ENCODE measurements around the gene TBC1D9B.

TBC1D9B gene

DNA sequence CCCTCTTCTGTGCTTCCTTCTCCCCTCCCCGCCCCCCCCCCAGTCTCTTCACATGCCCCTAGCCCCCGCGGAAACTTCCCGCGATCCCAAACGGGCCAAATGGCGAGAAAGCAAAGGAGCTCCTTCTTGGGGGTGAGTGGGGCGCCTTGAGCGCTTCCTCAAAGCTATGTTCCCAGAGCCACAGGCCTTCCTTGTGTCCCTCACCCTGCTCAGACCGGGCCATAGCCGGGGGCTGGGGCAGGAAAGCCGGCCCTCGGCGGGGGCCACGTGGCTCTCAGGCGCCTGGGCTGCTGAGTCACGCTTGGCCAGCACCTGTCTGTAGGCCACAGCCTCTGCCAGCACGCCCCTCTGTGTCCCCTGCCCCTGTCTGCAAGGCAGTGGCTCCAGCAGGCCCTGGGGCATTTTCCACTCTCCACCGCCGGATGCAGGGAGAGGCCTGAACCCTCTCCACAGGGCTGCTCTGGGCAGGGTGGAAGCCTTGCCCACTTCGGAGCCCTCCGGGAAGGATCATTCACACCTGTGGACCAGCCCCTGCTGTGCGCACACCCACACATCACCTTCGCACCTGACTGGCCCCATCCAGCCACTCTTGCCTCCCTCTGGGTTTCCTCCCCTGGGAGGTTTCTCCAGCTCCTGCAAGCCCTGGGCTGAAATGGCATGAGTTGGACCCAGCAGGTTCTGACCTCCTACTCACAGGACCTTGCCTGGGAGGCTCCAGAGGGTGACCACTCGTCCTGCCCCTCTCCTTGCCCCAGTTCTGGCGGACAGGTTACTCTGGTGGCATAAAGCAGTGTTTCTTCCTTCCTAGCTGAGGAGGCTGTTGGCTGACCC lies 88.2 kb downstream of the TBC1D9B start:
- no peak for DNase-seq

DNA sequence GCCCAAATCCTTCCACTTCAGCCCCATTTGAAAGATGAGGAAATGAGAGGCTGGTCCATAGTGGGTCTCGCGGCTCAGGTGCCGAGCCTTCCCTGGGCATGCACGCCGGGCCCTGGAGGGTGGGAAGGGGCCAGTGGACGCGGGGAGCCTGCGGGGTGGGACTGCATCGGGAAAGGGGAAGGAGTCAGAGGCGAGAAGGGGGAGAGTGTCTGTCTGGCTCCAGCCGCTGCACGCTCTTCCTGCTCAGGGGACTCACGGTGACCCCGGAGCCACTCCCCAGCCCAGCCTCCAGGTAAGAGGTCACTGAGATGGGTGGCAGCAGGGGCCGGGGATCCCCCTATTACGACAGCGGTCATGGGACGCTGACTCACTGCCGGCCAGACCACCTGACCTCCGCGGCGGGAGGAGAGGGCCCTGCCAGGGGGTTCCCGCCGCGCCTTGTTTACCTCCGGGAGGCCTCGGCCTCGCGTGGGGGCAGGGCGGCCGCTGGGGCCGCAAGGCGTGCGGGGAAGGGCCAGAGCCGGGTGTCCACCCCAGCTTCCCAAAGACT lies 88.9 kb downstream of the TBC1D9B start:
- peak in 1 of 2 experiments; percentile 48 for DNase-seq

DNA sequence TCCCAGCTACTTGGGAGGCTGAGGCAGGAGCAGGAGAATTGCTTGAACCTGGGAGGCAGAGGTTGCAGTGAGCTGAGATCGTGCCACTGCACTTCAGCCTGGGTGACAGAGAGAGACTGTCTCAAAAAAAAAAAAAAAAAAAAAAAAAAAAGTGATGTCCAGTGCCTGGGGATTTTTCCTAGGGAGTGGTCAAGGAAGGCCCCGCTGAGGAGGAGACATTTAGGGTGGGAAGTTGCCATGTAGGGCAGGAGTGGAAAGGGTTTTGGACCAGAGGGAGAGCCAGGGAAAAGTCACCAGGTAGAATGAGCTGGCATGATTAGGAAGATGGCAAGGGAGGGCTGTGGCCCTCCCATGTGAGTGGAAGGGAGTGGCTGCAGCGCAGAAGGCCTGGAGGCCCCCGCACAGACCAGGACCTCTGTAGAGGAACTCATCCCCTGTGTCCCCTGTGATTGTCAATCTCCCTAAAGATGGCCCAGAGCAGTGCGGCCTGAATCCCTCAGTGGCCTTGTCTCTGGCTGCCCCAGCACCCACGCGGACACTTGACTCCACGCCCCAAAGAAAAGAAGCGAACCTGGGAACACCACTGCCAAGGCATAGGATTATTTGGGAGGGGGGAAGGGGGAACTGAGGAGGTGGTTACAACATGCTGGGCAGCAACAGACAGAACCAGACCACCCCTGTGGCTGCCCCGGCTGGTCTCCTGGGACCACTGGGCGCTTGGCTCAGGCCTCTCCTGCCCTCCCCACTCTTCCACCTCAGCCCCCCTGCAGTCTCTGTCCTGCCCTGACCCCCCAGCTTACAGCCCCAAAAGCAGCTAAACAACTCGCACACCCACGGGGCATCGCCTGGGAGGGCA lies 89.6 kb downstream of the TBC1D9B start:
- no peak for DNase-seq

DNA sequence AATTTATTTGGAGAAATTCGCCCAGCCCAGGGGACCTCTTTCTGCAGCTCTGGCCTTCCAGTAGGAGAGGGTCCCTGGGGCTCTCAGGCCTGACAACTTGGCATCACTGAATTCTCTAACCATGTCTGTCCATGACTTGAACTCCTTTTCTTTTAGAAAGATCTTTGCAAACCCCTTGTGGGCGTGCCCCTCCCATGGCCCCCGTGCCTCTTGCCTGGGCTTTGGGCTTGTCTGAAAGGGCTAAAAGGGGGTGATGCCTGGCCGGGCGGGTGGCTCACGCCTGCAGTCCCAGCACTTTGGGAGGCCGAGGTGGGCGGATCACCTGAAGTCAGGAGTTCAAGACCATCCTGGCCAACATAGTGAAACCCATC lies 90.2 kb downstream of the TBC1D9B start:
- DNase-seq, result no peak

DNA sequence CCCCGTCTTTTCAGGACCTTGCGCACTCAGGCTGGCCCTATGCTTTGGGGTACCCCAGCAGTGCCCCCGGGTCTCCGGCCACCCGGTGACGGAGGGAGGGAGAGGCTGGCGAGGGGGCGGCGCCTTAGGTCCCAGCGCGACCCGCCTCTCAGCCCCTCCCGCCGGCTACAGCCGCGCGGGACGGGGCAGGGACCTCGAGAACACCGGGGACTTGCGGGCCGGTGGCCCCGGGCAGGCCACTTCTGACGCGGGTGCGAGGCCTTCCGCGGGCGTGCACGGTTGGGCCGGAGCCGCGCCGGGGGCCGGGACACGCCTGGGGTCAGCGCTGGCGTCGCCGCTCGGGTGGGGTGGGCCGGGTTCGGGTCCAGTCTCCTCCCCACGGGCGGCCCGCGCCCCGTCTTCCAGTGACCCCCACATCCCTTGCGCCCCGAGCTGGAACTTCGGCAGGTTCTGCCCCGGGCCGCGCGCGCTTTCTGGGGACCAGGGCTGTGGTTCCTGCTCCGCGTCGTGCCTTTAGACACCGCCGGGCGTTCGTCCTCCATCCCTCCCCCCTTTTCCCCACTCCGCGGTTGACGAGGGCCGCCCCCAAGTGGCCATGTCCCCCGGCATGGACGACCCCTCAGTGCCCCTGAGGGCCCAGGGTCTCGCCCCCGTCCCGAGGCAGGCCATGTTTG lies 90.8 kb downstream of the TBC1D9B start:
- no peak for DNase-seq

DNA sequence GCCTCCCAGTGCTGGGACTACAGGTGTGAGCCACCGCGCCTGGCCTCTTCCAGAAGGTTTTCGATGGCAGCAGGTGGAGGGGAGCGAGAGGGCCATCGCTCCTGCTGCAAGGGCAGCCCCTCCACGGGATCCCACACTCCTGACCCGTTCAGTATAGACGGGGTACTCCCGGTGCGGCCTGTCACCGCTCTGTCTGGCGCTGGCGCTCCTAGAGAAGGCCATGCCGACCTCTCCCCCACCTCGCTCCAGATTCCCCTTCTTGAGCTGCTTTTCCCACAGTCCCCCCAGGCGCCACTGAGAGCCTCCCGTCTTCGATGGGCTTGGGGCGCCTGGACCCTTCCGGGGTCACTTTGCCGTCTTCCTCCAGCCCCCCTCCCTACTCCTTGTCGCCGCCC lies 91.3 kb downstream of the TBC1D9B start:
- DNase-seq, result no peak

DNA sequence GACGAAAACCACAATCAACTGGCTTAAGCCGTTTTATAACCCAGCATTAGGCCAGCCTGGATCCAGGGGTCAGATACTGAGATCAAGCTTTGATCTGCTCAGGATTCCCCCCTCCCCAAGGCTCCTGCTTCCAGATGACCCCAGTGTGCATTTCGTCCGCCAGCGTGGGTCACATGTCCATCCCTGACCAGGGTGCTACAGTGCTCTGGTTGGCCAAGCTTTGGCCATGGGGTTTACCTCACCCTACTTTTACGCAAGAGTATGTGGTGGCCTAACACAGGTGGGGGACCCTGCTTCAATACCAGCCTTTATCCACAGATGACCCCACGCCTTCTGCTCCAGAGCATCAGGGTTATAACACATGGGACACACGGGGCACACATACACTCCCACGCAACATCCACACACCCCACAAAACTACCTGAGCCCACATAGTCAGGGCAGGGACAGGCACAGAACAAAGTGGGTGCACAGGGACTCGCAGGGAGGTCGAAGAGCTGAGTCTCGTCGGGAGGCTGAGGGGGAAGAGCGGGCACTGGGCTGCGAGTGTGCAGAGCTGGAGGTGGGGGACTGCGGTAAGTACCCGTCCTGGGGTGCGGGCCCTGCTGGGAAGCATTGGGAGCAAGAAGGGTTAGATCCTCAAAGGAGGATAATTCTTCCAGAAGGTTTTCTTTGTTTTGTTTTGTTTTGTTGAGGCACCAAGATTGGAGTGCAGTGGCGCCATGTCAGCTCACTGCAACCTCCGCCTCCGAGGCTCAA lies 92.0 kb downstream of the TBC1D9B start:
- DNase-seq, result no peak

DNA sequence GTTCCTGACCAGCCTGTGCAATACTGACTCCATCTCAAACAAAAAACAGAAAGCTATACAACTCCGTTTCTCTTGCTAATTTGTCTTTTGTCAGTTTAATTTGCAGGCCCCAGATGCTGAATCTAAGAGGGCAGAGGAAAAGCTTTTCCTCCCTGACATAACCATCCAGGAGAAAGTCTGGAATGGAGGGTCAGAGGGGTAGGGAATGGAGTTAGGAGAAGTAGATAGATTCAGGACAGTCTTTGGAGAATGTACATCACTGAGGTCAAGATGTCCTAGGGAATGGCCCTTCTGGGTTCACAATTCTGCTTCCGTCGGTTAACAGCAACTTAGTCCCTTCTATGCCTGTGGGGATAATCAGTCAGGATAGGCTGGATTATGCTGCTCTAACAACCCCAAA lies 93.6 kb downstream of the TBC1D9B start:
- no peak for DNase-seq

DNA sequence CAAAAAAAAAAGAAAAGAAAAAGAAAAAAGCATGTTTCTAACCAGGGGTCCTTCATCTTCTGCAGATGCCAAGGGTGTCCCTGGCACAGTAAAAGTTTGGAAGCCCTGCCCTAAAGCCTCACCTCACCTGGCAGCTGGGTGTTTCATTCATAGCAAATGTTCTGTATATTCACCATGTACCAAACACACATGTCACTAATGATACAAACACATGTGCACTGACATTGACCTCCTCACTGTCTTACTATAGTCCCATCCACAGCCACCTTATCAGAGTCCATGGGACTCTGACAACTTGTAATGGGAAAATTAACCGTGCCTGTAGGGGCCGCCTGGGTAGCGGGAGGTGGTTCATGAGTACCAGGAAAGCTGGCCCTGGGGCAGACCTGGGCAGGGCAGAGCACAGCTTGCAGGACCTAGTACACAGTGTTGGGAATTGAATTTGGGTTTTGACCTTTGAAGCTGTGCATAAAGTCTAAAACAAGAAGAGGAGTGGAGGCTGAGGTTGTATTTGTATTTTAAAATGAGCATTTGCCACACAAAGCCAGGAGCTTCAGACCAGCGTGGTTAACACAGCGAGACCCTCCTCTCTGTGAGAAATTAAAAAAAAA lies 94.6 kb downstream of the TBC1D9B start:
- DNase-seq, result no peak

DNA sequence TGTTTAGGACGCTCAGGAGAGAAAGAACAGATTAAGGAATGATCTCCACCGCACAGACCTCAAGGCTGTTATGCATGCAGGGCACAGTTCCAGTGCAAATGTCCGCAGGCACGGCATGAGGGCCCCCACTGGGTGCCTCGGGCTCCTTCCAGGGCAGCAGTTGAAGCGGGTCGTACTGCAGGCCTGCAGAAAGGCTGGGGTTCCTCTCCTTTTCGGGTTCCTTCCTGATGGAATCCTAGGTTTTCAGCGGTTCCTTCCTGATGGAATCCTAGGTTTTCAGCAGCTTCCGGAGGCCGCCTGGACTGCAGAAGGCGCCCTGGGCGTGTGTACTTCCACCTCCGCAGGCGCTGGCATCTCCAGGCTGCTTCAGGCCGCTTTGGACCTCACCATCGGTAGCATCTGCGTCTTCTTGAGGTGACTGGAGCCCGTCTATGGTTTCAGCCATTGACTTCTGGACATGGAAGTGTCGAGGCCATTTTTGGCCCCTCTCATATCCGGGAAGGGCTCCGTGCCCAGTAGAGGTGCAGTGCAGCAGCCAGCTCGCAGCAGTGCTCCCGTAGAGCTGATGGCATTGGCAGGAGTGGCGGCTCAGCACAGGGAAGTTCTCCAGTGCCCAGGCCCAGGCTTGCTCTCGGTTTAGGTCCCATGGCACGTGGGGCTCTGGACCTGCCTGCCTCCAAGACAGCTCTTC lies 95.4 kb downstream of the TBC1D9B start:
- DNase-seq, result no peak
